ENCODE results near the gene GCN1. TPM values are rescaled to one million over a fixed set of nuclear protein-coding genes. Genes with fewer than 3 reads are reported as not detected.

Gene GCN1
- total and polyA plus RNA-seq, 4 donors = 19.3 to 93.6 (median 53.1) TPM

DNA sequence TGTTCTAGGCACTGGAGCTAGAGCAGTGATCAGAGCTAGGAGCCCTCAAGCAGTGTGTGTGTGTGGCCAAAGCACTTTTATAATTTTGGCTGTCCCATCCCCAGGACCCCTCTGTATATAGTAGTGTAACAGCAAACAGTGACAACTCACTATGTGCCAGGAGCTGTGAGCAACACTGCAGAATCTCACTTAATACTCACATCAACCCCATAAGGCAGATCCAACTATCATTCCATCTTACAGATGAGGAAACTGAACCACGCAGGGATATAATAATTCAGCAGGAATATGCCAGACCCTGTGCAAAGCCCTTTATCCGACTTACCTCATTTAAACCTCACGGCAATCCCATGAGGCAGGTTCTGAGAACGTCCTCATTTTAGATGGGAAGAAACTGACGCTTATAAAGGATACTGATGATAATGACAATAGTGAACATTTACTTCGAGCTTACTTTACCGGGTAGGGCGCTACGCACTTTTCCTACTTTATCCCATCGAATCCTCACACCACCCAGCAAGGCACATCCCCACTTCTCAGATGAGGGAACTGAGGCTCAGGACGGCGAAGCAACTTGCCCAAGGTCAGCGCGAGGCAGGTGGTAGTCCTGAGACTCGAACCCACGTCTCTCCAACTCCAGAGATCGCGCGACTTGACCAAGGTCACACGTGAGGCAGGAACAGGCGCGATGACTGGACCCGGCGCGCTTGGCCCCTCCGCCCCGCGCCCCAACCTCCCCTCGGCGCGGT lies 78.6 kb downstream of the GCN1 start:
- Histone ChIP-seq H3K27me3 (ENCODE audit: control insufficient read depth in 3 of 3, insufficient read depth in 3 of 3, low read length in 2 of 3) (no peaks in the 10 kb centered on the region), H3K4me3 (peak overlapping the region; percentile 98), H3K36me3 (ENCODE audit: control insufficient read depth in 4 of 4, insufficient read depth in 4 of 4, low read length in 4 of 4) (peaks cover 0 to 8% (median 7%) of the 10 kb centered on the region in 4 donors), H3K9ac (ENCODE audit: insufficient read depth in 1 of 2, low read length in 2 of 2) (peak overlapping the region; percentile 11 to 97), H3K27ac (ENCODE audit: low read depth in 1 of 2, low read length in 1 of 2) (peak overlapping the region; percentile 68 to 76), H3K9me3 (ENCODE audit: control insufficient read depth in 4 of 4, insufficient read depth in 3 of 4, low read length in 3 of 4) (no peaks in the 10 kb centered on the region), H3K4me1 (ENCODE audit: control insufficient read depth in 5 of 5, insufficient read depth in 5 of 5, low read length in 5 of 5) (peaks cover 6 to 27% (median 21%) of the 10 kb centered on the region in 5 donors)
- WGBS, 2 donors = 18 to 31% methylated on average over 20 to 31 of the region's 31 CpGs
- TF ChIP-seq, protein P1, sequence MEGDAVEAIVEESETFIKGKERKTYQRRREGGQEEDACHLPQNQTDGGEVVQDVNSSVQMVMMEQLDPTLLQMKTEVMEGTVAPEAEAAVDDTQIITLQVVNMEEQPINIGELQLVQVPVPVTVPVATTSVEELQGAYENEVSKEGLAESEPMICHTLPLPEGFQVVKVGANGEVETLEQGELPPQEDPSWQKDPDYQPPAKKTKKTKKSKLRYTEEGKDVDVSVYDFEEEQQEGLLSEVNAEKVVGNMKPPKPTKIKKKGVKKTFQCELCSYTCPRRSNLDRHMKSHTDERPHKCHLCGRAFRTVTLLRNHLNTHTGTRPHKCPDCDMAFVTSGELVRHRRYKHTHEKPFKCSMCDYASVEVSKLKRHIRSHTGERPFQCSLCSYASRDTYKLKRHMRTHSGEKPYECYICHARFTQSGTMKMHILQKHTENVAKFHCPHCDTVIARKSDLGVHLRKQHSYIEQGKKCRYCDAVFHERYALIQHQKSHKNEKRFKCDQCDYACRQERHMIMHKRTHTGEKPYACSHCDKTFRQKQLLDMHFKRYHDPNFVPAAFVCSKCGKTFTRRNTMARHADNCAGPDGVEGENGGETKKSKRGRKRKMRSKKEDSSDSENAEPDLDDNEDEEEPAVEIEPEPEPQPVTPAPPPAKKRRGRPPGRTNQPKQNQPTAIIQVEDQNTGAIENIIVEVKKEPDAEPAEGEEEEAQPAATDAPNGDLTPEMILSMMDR (IDR thresholded peaks at IDR 0.05; ENCODE audit: control extremely low read depth, extremely low read depth) = no peak
- DNase-seq = peak in 1 of 3 donors; percentile 27
- ATAC-seq (ENCODE audit: insufficient read depth, low FRiP score) = no peak

DNA sequence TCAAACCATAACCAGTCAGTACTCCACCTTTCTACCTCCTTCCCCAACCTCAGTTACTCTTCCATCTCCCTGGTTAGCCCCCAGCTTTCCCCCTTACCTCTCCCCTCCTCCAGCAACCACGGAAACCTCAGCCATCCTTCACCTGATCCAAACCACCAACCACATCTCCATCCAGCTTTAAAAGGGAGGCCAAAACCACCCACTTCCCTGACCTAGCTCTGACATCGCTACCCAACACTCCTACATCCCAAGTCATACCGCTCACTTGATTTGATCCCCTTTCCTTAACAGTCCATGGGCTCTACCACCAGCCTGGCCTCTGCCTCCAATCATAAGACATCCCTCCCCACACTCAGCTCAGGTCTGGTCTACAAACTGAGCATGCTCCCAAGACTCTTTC lies 79.4 kb downstream of the GCN1 start:
- WGBS, 2 donors = 47 to 73% methylated on average over 3 of the region's 3 CpGs
- Histone ChIP-seq H3K36me3 (ENCODE audit: control insufficient read depth in 4 of 4, insufficient read depth in 4 of 4, low read length in 4 of 4) (peaks cover 0 to 8% (median 7%) of the 10 kb centered on the region in 4 donors), H3K4me1 (ENCODE audit: control insufficient read depth in 5 of 5, insufficient read depth in 5 of 5, low read length in 5 of 5) (peaks cover 6 to 27% (median 21%) of the 10 kb centered on the region in 5 donors), H3K9me3 (ENCODE audit: control insufficient read depth in 4 of 4, insufficient read depth in 3 of 4, low read length in 3 of 4) (no peaks in the 10 kb centered on the region), H3K9ac (ENCODE audit: insufficient read depth in 1 of 2, low read length in 2 of 2) (peak overlapping the region; percentile 11 to 34), H3K27me3 (ENCODE audit: control insufficient read depth in 3 of 3, insufficient read depth in 3 of 3, low read length in 2 of 3) (no peaks in the 10 kb centered on the region), H3K4me3 (no peak overlapping the region), H3K27ac (ENCODE audit: low read depth in 1 of 2, low read length in 1 of 2) (no peak overlapping the region)
- DNase-seq (no peak), ATAC-seq (ENCODE audit: insufficient read depth, low FRiP score) (no peak)
- TF ChIP-seq, protein P1 (IDR thresholded peaks at IDR 0.05; ENCODE audit: control extremely low read depth, extremely low read depth) = no peak

DNA sequence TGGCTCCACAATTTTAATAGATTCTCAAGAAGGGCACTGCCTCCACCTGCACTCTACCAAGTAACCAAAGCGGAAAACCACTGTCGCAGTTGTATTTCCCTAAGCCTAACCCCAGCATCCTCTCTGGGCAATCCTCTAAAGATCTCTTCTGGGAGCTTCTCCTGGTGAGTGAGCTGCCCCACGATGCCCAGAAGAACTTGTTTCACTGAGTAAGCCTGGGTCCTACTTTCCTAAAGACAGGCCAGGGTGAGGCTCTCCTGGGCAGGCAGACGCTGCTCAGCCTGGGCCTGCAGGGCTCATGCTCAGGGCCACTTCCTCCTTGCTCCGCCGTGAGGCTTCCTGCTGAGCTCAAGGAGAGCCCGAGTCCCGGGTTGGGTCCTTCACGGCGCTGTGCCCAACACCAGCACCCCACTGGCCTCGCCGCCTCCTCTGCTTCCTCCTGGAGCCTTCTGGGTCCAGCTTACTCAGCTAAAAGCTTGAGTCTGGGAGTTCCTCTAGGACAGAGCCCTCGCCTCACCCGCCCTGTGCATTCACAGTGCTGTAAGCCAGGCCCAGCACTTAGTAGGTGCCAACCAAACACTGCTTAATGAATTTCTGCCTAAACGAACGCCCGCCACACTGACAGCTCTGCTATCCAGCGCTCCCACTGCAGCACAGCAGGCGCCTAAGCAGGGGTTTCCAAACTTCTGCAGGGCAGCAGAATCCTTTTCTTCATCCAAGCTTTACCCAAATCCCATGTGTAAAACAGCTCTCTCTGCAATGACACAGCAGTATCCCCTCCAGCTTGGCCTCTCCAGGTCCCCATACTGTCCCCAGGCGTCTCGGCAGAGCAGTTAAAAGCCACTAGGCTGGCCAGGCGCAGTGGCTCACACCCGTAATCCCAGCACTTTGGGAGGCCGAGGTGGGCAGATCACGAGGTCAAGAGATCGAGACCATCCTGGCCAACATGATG lies 83.7 kb downstream of the GCN1 start:
- Histone ChIP-seq H3K9ac (ENCODE audit: insufficient read depth in 1 of 2, low read length in 2 of 2) (no peak overlapping the region), H3K9me3 (ENCODE audit: control insufficient read depth in 4 of 4, insufficient read depth in 3 of 4, low read length in 3 of 4) (no peaks in the 10 kb centered on the region), H3K27ac (ENCODE audit: low read depth in 1 of 2, low read length in 1 of 2) (peak overlapping the region in 1 of 2 donors; percentile 30), H3K4me1 (ENCODE audit: control insufficient read depth in 5 of 5, insufficient read depth in 5 of 5, low read length in 5 of 5) (peaks cover 6 to 29% (median 10%) of the 10 kb centered on the region in 5 donors), H3K27me3 (ENCODE audit: control insufficient read depth in 3 of 3, insufficient read depth in 3 of 3, low read length in 2 of 3) (no peaks in the 10 kb centered on the region), H3K36me3 (ENCODE audit: control insufficient read depth in 4 of 4, insufficient read depth in 4 of 4, low read length in 4 of 4) (peaks cover 0 to 17% (median 7%) of the 10 kb centered on the region in 4 donors), H3K4me3 (no peak overlapping the region)
- WGBS, 2 donors = 40 to 55% methylated on average over 26 of the region's 26 CpGs
- DNase-seq (no peak), ATAC-seq (ENCODE audit: insufficient read depth, low FRiP score) (peak; percentile 75)
- TF ChIP-seq, protein P1 (IDR thresholded peaks at IDR 0.05; ENCODE audit: control extremely low read depth, extremely low read depth) = no peak
